Choroid plexus epithelial cell (primary cell): ENCODE data around the gene OTUB2.
A peak's percentile ranks its signal among the peaks of the same experiment; 100 is the strongest.

ENCODE experiments used
- DNase-seq: peaks from one replicate; pipeline ENCODE4 v3.0.0-alpha.2; 2010; ENCODE audit warnings: low read depth
- H3K4me3 ChIP-seq: 2 replicates; pipeline ENCODE4 v1.5.1; 2011; ENCODE audit warnings: low read depth, mild to moderate bottlenecking, control low read depth, low read length, moderate library complexity
- CTCF ChIP-seq: conservative IDR thresholded peaks from 2 replicates; pipeline ENCODE4 v1.5.1; 2011; ENCODE audit warnings: low read depth, mild to moderate bottlenecking, control low read depth, inconsistent platforms, low read length, moderate library complexity

The OTUB2 gene

DNA sequence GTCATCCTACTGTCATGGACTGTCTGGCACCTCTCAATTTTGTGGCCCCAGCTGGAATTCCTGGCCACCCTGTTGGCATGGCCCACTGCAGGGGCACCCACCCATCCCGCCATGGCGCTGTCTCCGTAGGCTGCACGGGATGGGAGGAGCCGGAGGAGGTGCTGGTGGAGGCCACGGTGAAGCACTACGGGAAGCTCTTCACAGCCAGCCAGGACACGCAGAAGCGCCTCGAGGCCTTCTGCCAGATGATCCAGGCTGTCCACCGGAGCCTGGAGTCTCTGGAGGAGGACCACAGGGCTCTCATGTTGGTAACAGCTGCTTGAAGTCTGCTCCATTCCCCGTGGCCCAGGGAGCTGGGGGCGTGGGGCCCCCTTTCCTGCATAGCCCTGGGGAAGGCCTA, 25.1 kb upstream of the OTUB2 start:
- no peak overlapping the region for H3K4me3 ChIP-seq
- TF ChIP-seq CTCF = no peak
- DNase-seq = no peak

- peak; percentile 97 for TF ChIP-seq CTCF
- no peak overlapping the region for H3K4me3 ChIP-seq
- DNase-seq = peak; percentile 75
These were observed 24.4 kb upstream of the OTUB2 start for GRCh38 chr14:94001501-94002396.

DNA sequence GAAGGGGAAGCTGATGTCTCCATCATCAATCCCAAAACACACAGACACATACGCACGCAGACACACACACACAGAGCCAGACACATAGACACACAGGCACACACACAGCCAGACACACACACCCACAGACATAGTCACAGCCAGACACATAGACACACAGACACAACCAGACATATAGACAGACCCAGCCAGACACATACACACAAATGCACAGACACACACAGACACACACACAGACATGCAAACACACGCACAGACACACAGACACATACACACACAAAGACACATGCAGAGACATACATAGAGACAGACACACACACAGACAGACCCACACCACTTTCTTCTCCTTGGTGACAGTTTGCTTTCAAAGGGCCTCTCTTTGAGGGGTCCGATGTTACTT, 22.7 kb upstream of the OTUB2 start:
- H3K4me3 ChIP-seq = no peak overlapping the region
- no peak for TF ChIP-seq CTCF
- DNase-seq = no peak

DNA sequence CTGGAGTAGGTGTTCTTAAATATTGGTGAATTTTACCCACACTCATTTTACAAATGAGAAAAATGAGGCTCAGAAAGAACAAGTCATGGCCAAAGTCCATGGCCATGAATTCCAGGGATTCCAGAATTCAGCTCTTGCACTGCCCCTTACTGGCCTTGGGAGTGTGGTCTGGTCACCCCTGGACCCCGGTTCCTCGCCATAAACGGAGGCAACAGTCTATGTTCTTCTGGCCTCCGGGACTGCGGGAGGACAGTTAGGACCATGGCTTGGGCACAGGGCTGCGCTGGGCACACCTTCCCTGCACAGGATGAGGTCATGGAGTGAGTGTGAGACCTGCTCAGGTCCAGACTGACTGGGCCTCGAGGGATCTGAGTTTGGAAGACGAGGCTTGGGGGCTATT, 22.1 kb upstream of the OTUB2 start:
- TF ChIP-seq CTCF = no peak
- no peak overlapping the region for H3K4me3 ChIP-seq
- no peak for DNase-seq

- no peak overlapping the region for H3K4me3 ChIP-seq
- peak; percentile 27 for DNase-seq
- TF ChIP-seq CTCF = peak; percentile 62
These were observed 20.6 kb upstream of the OTUB2 start for GRCh38 chr14:94005324-94006073.

DNA sequence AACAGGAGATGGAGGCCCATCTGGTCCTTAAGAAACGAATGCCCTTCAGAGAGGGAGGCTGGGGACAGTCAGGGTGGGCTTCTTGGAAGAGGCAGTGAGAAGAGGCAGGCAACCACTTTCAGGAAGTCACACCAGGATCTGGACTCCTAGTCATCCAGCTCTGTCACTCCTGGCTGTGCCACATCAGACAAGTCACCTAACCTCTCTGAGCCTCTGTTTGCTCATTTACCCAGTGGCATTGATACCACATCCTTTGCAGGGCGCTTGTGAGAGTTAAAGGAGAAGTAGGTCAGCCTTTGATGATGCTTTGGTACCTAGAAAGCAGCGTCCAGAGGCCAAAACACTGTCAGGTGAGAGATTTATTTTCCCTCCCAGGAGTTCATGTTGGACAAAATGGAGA, 17.9 kb upstream of the OTUB2 start:
- DNase-seq = no peak
- no peak for TF ChIP-seq CTCF
- no peak overlapping the region for H3K4me3 ChIP-seq
